HepG2 (cell line): ENCODE results near the gene CRYAA. TPM values are rescaled to one million over a fixed set of nuclear protein-coding genes. Genes with fewer than 3 reads are reported as not detected.
"Not testable (repeated sequence)": the region's sequence is repeated elsewhere in the genome, so short reads cannot be mapped to it uniquely, and the experiment has no call there.

ENCODE experiments used
- ATAC-seq: fragments of 200-7000 bp; cut with Tn5 transposase; 3 replicates; pipeline ENCODE4 v1.9.1; 2020; ENCODE audit warnings: mild to moderate bottlenecking, moderate library complexity
- Bru-seq: library from RNA; stranded (reverse); fragments of 400-500 nt; gene quantifications from one replicate; lab custom pipeline; 2021; lab: Mats Ljungman, UMichigan
- BruChase-seq, 2 experiments: library from RNA; stranded (reverse); fragments of 400-500 nt; gene quantifications; one replicate each; lab custom pipeline; 2021; lab: Mats Ljungman, UMichigan
- BruUV-seq: library from RNA; stranded (reverse); fragments of 400-500 nt; replicated peaks from 2 replicates; lab custom pipeline; 2021; lab: Mats Ljungman, UMichigan
- CTCF ChIA-PET: fragments of 300-600 bp; formaldehyde crosslinking; extraction: SDS; loops from one replicate; lab custom pipeline; 2021; ENCODE audit warnings: low total read pairs, inconsistent platforms, low intra/inter-chr PET ratio; lab: Yijun Ruan, JAX
- POLR2A ChIA-PET: fragments of 350-600 bp; sonication (Branson Sonifier 250); formaldehyde crosslinking; loops from one replicate; lab custom pipeline; 2020; ENCODE audit warnings: antibody characterized with exemption, inconsistent platforms; lab: Yijun Ruan, JAX
- DNase-seq: peaks from one replicate; pipeline ENCODE4 v3.0.0-alpha.2; 2015; ENCODE audit warnings: low spot score
- FAIRE-seq: peaks from 3 replicates; lab custom pipeline; 2011; peaks lifted over from hg19 to GRCh38; lab: Jason Lieb, UNC
- H2AFZ ChIP-seq: one replicate; pipeline ENCODE4 v1.6.1; 2011; ENCODE audit warnings: low read length, inconsistent platforms
- H3K27ac ChIP-seq: fragments of 300-600 bp; 3 replicates; pipeline ENCODE4 v1.8.0; 2011; ENCODE audit warnings: mixed run types, mild to moderate bottlenecking, mixed read lengths, low read length, inconsistent platforms; ENCODE audit not compliant: insufficient read depth; ENCODE audit errors: extremely low read length
- H3K27me3 ChIP-seq, 2 experiments: fragments of 200-600 bp in 1 of 2; 2 replicates in 1 of 2; 3 replicates in 1 of 2; pipeline versions ENCODE4 v1.6.0 to v1.8.0; 2011; ENCODE audit warnings: low read length in 2 of 2, mild to moderate bottlenecking in 2 of 2, moderate library complexity in 2 of 2, inconsistent platforms in 1 of 2; ENCODE audit not compliant: insufficient read depth in 2 of 2, control insufficient read depth in 1 of 2
- H3K36me3 ChIP-seq, 2 experiments: fragments of 200-600 bp in 1 of 2; replicated peaks in 1 of 2; 2 replicates in 1 of 2; 3 replicates in 1 of 2; pipeline versions ENCODE4 v1.5.1 to v1.8.0; 2011; ENCODE audit warnings: low read length in 2 of 2, inconsistent platforms in 1 of 2; ENCODE audit not compliant: insufficient read depth in 2 of 2, control insufficient read depth in 1 of 2
- H3K4me1 ChIP-seq: 2 replicates; pipeline ENCODE4 v1.5.1; 2012; ENCODE audit warnings: low read length, inconsistent platforms; ENCODE audit not compliant: insufficient read depth
- H3K4me2 ChIP-seq: 2 replicates; pipeline ENCODE4 v1.6.0; 2011; ENCODE audit warnings: low read depth, low read length, inconsistent platforms
- H3K4me3 ChIP-seq, 3 experiments: fragments of 200-600 bp in 1 of 3; sonication (generic), shearing (Covaris generic) in 1 of 3; replicated peaks in 1 of 3; 2 replicates each; pipeline ENCODE4 v1.5.1; 2011 to 2016; ENCODE audit warnings: low read length in 3 of 3, inconsistent platforms in 2 of 3, low read depth in 2 of 3, mild to moderate bottlenecking in 2 of 3, control low read depth in 1 of 3, mixed read lengths in 1 of 3; ENCODE audit not compliant: insufficient read depth in 1 of 3
- H3K79me2 ChIP-seq: one replicate; pipeline ENCODE4 v1.6.1; 2011; ENCODE audit warnings: low read length, inconsistent platforms; ENCODE audit not compliant: insufficient read depth
- H3K9ac ChIP-seq: 2 replicates; pipeline ENCODE4 v1.6.0; 2011; ENCODE audit warnings: mild to moderate bottlenecking, low read depth, low read length, inconsistent platforms; ENCODE audit not compliant: insufficient read depth
- H3K9me3 ChIP-seq: 2 replicates; pipeline ENCODE4 v1.5.1; 2012; ENCODE audit warnings: mild to moderate bottlenecking, low read length
- H4K20me1 ChIP-seq: 2 replicates; pipeline ENCODE4 v1.6.0; 2011; ENCODE audit warnings: inconsistent platforms, mild to moderate bottlenecking, low read length, moderate library complexity; ENCODE audit not compliant: insufficient read depth
- WGBS: methylation state at CpG from one replicate; pipeline ENCODE4 v1.1.6; 2017; ENCODE audit warnings: low lambda C conversion rate; 5-methylcytosine and 5-hydroxymethylcytosine counted together
- in situ Hi-C: cut with HindIII; loops from 2 replicates; pipeline ENCODE4 v1.10.0; 2017; ENCODE audit warnings: low pct_unique_long_range_greater_than_20kb; ENCODE audit not compliant: extremely low pct_ligation_motif_present
- intact Hi-C: fragments of 100-400 bp; cut with micrococcal nuclease; formaldehyde crosslinking; loops from one replicate; pipeline ENCODE4 v1.10.0; 2022; ENCODE audit not compliant: unreplicated experiment
- long read RNA-seq, 2 experiments: library from RNA in 1 of 2; library from polyadenylated mRNA in 1 of 2; stranded (forward) in 1 of 2; unstranded in 1 of 2; transcript quantifications; one replicate each; pipeline ENCODE4 v2.0.0, GENCODE V29; 2019 to 2022
- polyA minus RNA-seq, 3 experiments: library from RNA; depleted of rRNA, polyadenylated mRNA; stranded (reverse); fragments of >200 nt; gene quantifications; 2 replicates each; pipeline ENCODE4 v1.2.3, GENCODE V29; 2011; ENCODE audit warnings: low replicate concordance in 1 of 3
- polyA plus RNA-seq, 8 experiments: library from polyadenylated mRNA; depleted of rRNA in 3 of 8; stranded (reverse) in 7 of 8; unstranded in 1 of 8; fragments of >200 nt; fragmentation: Illumina TruSeq in 4 of 8; extraction: Trizol in 4 of 8; gene quantifications; 2 replicates each; pipeline versions ENCODE4 v1.2.1 to v1.2.3, GENCODE V29; 2011 to 2016; ENCODE audit warnings: low read depth in 4 of 8, missing spikeins in 1 of 8, mixed read lengths in 1 of 8; ENCODE audit not compliant: insufficient read depth in 1 of 8
- total RNA-seq, 5 experiments: library from RNA; depleted of rRNA; stranded (reverse); fragments of >200 nt; fragmentation: Illumina TruSeq; extraction: Trizol; gene quantifications; 2 replicates each; pipeline ENCODE4 v1.2.3, GENCODE V29; 2016; ENCODE audit warnings: low read depth in 1 of 5

CRYAA gene, protein sequence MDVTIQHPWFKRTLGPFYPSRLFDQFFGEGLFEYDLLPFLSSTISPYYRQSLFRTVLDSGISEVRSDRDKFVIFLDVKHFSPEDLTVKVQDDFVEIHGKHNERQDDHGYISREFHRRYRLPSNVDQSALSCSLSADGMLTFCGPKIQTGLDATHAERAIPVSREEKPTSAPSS
- total RNA-seq (2016; rRNA removed; fragmentation: Illumina TruSeq; extraction: Trizol) (5.2 and 5.6 TPM in 2 replicates), polyA plus RNA-seq (2011; rRNA removed) (7.6 and 8.6 TPM in 2 replicates), polyA minus RNA-seq (2011; rRNA and poly(A)+ RNA removed; ENCODE audit: low replicate concordance) (6.5 TPM in 1 of 2 replicates, not detected in the other), Bru-seq, nascent RNA (percentile 18 among the genes with signal in this experiment), BruChase-seq, experiment 1, labeled RNA remaining after a 6-hour chase (not detected), BruChase-seq, experiment 2, labeled RNA remaining after a 2-hour chase (not detected)
- 4.7 and 6.3 TPM in 2 replicates for total RNA-seq (2016; cell fraction: cytosol; rRNA removed; fragmentation: Illumina TruSeq; extraction: Trizol; ENCODE audit: low read depth)
- 6.2 TPM in 1 of 2 replicates, not detected in the other for total RNA-seq (2016; cell fraction: insoluble cytoplasmic fraction; rRNA removed; fragmentation: Illumina TruSeq; extraction: Trizol)
- total RNA-seq (2016; cell fraction: membrane; rRNA removed; fragmentation: Illumina TruSeq; extraction: Trizol) = 6.0 and 8.4 TPM in 2 replicates
- total RNA-seq (2016; cell fraction: nucleus; rRNA removed; fragmentation: Illumina TruSeq; extraction: Trizol) = 2.3 and 5.6 TPM in 2 replicates
- polyA plus RNA-seq (2011; cell fraction: cytosol; rRNA removed) = 9.1 and 18.4 TPM in 2 replicates
- polyA plus RNA-seq (2011; cell fraction: nucleus; rRNA removed) = 5.7 and 7.5 TPM in 2 replicates
- polyA plus RNA-seq (2012) = 10.0 and 16.7 TPM in 2 replicates
- polyA plus RNA-seq (2016; cell fraction: cytosol; fragmentation: Illumina TruSeq; extraction: Trizol; ENCODE audit: low read depth) = 13.6 and 17.8 TPM in 2 replicates
- 11.2 and 14.9 TPM in 2 replicates for polyA plus RNA-seq (2016; cell fraction: insoluble cytoplasmic fraction; fragmentation: Illumina TruSeq; extraction: Trizol; ENCODE audit: low read depth)
- 16.4 and 19.1 TPM in 2 replicates for polyA plus RNA-seq (2016; cell fraction: membrane; fragmentation: Illumina TruSeq; extraction: Trizol; ENCODE audit: low read depth)
- polyA plus RNA-seq (2016; cell fraction: nucleus; fragmentation: Illumina TruSeq; extraction: Trizol; ENCODE audit: insufficient read depth, low read depth) = 6.9 and 8.0 TPM in 2 replicates
- polyA minus RNA-seq (2011; cell fraction: cytosol; rRNA and poly(A)+ RNA removed) = 4.6 TPM in 1 of 2 replicates, not detected in the other
- 0.62 and 1.2 TPM in 2 replicates for polyA minus RNA-seq (2011; cell fraction: nucleus; rRNA and poly(A)+ RNA removed)
- long read RNA-seq, experiment 1, transcript CRYAA-202 (3 exons, 826 nt) = major isoform, 6 of 25 reads
- long read RNA-seq, experiment 1, partial matches to known transcripts = 0 of 25 reads
- long read RNA-seq, experiment 1, other reads (novel, unspliced or antisense) = 16 of 25 reads
- long read RNA-seq, experiment 2, transcript CRYAA-202 (3 exons, 826 nt) = major isoform, 14 of 49 reads
- long read RNA-seq, experiment 2, transcript CRYAA-204 (2 exons, 981 nt) = minor isoform, 6 of 49 reads
- long read RNA-seq, experiment 2, partial matches to known transcripts = 0 of 49 reads
- long read RNA-seq, experiment 2, other reads (novel, unspliced or antisense) = 29 of 49 reads

DNA sequence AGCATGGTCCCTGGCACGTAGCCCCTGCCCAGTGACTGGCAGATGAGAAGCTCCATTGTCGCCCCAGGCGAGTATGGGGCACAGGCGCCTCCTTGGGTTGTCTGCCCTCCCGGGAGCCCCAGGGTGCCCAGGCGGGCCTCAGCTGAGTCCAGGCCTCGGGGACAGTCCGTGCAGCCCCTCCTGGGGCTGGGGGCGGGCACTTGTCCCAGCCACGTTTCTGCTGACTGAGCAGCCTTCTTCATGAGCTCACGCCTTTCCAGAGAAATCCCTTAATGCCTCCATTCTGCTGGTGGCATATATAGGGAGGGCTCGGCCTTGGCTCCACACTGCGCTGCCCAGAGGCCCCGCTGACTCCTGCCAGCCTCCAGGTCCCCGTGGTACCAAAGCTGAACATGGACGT is at the start of gene CRYAA:
Gene CRYAA, plus strand, starts transcription at position 301 of the 400 bp plus-strand sequence. Its CDS starts 92 bp downstream, at position 393.
- POLR2A ChIA-PET, H3K9ac ChIP-seq, H3K79me2 ChIP-seq, DNase-seq, in situ Hi-C loops, FAIRE-seq, H3K27me3 ChIP-seq, H3K4me2 ChIP-seq, ATAC-seq, CTCF ChIA-PET, H3K4me1 ChIP-seq, H3K4me3 ChIP-seq, H2AFZ ChIP-seq, H3K9me3 ChIP-seq, BruUV-seq, H4K20me1 ChIP-seq, H3K36me3 ChIP-seq, intact Hi-C loops, H3K27ac ChIP-seq: not testable (repeated sequence)
- WGBS = no CpG with 5 or more reads among the region's 16 CpGs

GRCh38 chr21:43130094-43130493 is 38.7 kb upstream of the CRYAA start:
- not testable (repeated sequence) for FAIRE-seq

DNA sequence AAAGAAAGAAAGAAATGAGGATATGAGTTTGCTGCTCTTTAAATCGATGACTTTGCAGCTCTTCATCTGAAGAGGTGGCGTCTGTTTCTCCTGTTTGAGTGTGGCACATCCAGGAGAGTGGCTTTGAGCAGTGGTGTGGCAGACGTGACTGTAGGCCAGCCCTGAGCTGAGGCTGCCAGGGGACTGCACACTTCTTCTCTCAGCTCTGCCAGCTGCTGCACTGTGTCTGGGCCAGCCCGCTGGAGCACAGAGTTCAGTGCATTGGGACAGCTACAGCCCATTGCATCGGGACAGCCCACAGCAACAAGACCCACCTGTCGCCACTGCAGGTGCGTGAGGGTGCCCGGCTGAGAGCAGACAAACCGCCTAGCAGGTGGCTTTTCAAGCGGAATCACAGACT is 34.3 kb upstream of the CRYAA start:
- H3K9ac ChIP-seq, H3K4me3 ChIP-seq, H2AFZ ChIP-seq, H3K4me1 ChIP-seq, H3K27ac ChIP-seq, H3K79me2 ChIP-seq, H3K9me3 ChIP-seq, H4K20me1 ChIP-seq, H3K36me3 ChIP-seq, H3K4me2 ChIP-seq, BruUV-seq, in situ Hi-C loops, H3K27me3 ChIP-seq, intact Hi-C loops, CTCF ChIA-PET, POLR2A ChIA-PET, DNase-seq, FAIRE-seq, ATAC-seq: not testable (repeated sequence)
- no CpG with 5 or more reads among the region's 10 CpGs for WGBS

More at GRCh38 chr21:43130094-43130493, 38.7 kb upstream of the CRYAA start:
- CTCF ChIA-PET, H3K4me3 ChIP-seq, H3K27me3 ChIP-seq, intact Hi-C loops, BruUV-seq, H3K4me2 ChIP-seq, H3K9me3 ChIP-seq, DNase-seq, POLR2A ChIA-PET, H3K4me1 ChIP-seq, ATAC-seq, H3K27ac ChIP-seq, H3K79me2 ChIP-seq, H4K20me1 ChIP-seq, H3K36me3 ChIP-seq, H3K9ac ChIP-seq, in situ Hi-C loops, H2AFZ ChIP-seq: not testable (repeated sequence)
- no CpG with 5 or more reads among the region's 7 CpGs for WGBS
